NCI-H2227 treated with DMSO at 0.1 percent for 48 hours (cell line): Measurements from ENCODE around the gene PRR23E.

Experiments
- DNase-seq: peaks from one replicate; lab custom pipeline; 2025; lab: John Stamatoyannopoulos, UW

PRR23E gene

GRCh38 chr3:127228866-127229265 is 35.9 kb downstream of the PRR23E start:
- DNase-seq: no peak

GRCh38 chr3:127233371-127233770 is 40.4 kb downstream of the PRR23E start:
- DNase-seq: no peak

GRCh38 chr3:127234778-127235177 is 41.8 kb downstream of the PRR23E start:
- DNase-seq: no peak

- DNase-seq: no peak
Observed at GRCh38 chr3:127235706-127236105, 42.8 kb downstream of the PRR23E start.

GRCh38 chr3:127237835-127238234 is 44.9 kb downstream of the PRR23E start:
- DNase-seq: no peak

- no peak for DNase-seq
Observed at GRCh38 chr3:127238602-127239001, 45.7 kb downstream of the PRR23E start.

- DNase-seq: no peak
Observed at GRCh38 chr3:127247292-127247691, 54.4 kb downstream of the PRR23E start.
